Activated naive CD4-positive, alpha-beta T cell (primary cell): ENCODE data around the gene LARP4B.

Experiments
- DNase-seq, 4 experiments: peaks; one replicate each; lab custom pipeline; 2025; lab: John Stamatoyannopoulos, UW

The LARP4B gene

DNA sequence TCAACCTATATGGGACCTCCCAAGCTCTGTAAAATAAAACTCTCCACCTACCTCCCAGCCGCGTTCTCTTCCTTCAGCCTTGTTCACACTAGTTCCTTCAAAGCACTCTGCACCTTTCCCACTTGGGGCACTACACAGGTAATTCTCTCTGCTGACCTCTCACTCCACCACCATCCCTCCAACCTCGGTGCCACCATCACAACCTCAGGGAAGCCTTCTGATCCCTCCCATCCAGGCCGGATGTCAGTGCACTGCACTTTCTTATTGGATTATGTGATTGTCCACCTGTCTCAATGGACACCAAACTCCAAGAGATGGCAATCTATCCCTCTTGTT is 7.0 kb downstream of the LARP4B start:
- DNase-seq = no peak

GRCh38 chr10:923844-924523 is 7.5 kb downstream of the LARP4B start:
- no peak for DNase-seq

- DNase-seq = no peak
Measured at GRCh38 chr10:921471-922414, 9.8 kb downstream of the LARP4B start.

- DNase-seq = no peak
Measured at GRCh38 chr10:920450-920849, 11.1 kb downstream of the LARP4B start.

GRCh38 chr10:919481-919880 is 12.0 kb downstream of the LARP4B start:
- no peak for DNase-seq

DNA sequence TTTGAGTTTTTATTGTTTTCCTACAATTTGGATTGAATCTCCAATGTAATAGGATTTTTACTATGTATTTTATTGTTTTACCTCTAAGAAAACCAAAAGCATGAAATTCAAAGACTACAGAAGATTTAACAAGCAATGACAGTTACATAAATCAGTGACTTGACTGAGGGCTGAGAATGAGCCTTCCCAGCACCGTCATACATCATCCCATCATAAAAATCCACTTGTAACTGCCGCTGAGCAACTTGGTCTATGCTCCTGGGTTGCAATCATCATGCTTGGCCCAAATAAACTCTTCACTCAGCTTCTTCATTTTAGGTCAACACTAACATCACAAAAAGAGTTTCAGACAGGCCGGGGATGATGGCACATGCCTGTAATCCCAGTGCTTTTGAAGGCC is 13.5 kb downstream of the LARP4B start:
- DNase-seq = no peak

DNA sequence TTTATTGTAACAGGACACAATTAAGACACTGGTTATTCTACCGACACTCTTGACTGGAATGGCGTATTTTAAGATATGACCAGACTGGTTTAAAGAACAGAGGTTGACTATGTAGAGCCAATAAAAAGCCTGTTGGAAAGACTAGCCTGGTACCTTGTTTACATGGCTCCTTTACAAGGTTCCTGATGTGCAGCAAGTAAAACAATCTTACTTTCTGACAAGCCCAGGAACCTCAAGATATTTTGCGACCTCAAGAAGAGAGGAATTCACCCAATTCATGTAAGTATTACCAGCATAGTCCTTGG is 14.1 kb downstream of the LARP4B start:
- no peak for DNase-seq

GRCh38 chr10:916716-917415 is 14.6 kb downstream of the LARP4B start:
- no peak for DNase-seq

- no peak for DNase-seq
Measured at GRCh38 chr10:909831-910230, 21.7 kb downstream of the LARP4B start.

- no peak for DNase-seq
Measured at GRCh38 chr10:905972-906371, 25.5 kb downstream of the LARP4B start.

DNA sequence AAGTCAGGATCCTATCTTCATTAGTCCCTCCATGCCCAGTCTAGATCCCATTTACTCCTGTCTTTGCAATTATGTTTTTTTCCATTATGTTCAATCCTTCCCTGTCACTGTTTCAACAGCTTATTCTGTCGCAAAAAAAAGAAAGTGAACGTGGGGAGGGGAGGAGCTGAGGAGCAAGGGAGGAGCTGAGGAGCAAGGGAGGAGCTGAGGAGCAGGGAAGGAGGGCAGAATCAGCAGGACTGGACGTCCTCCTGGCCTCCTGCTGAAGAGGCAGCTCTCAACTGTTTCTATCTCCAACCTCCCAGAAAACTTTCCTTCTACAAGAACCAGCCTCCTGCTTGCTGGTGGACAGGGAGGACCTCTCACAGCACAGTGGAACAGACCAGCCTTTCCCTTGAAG is 26.0 kb downstream of the LARP4B start:
- DNase-seq = no peak

- no peak for DNase-seq
Measured at GRCh38 chr10:904403-904802, 27.1 kb downstream of the LARP4B start.

- DNase-seq = no peak
Measured at GRCh38 chr10:898141-898540, 33.4 kb downstream of the LARP4B start.

DNA sequence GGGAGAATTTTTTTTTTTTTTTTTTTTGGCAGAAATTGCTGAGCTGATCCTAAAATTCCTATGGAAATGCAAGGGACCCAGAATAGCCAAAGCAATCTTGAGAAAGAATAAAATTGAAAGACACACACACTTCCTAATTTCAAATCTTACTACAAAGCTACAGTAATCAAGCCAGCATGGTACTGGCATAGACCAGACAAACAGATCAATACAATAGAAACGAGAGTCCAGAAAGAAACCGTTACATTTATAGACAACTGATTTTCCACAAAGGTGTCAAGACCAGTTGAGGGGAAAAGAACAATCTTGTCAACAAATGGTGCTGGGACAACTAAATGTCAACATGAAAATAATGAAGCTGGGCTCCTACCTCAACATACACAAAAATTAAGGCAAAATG is 34.5 kb downstream of the LARP4B start:
- DNase-seq = no peak

DNA sequence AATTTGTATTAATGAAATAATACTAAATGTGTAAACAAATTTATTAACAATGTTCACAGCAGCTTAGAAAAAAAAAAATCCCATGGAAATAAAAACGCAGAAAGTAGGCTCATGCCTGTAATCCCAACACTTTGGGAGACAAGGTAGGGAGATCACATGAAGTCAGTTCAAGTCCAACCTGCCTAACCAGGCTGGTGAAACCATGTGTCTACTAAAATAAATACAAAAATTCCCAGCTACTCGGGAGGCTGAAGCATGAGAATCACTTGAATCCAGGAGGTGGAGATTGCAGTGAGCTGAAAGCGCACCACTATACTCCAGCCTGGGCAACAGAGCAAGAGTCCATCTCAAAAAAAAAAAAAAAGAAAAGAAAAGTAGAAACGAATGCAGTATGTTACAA is 36.2 kb downstream of the LARP4B start:
- DNase-seq = no peak

DNA sequence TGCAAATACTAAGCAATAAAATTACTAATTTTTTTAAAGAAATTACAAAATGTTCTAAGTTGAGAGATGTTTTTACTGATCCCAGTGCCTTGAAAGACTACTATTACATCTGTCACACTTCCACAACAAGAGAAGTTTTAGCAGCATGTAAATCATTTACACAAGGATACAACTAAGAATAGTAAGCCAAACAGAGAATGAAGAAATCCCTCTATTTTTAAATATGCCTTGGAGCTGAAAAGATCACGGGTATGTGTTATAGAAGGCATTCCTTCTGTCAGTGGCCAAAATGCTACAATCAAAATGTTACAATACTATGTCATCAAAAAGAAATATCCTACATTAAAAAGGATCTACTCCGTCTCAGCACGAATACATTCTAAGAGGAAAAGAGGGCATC is 52.6 kb downstream of the LARP4B start:
- no peak for DNase-seq

- DNase-seq = no peak
Measured at GRCh38 chr10:878333-878759, 53.2 kb downstream of the LARP4B start.

DNA sequence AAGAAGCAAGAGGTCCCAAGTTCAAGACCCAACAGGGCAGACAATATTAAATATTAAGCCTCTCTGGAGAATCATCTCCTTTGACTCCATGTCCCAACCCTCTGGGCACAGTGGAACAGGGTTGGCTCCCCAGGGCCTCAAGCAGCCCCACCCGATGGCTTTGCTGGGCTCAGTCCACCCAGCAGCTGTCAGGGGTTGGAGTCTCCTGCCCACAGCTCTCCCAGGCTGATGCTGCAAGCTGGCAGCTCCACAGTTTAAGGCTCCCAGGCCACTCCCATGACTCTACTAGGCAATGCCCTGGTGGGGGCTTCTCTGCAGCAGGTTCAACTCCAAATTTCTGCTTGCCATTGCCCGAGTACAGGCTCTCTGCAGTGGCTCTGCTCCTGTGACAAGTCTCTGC is 55.1 kb downstream of the LARP4B start:
- DNase-seq = no peak

DNA sequence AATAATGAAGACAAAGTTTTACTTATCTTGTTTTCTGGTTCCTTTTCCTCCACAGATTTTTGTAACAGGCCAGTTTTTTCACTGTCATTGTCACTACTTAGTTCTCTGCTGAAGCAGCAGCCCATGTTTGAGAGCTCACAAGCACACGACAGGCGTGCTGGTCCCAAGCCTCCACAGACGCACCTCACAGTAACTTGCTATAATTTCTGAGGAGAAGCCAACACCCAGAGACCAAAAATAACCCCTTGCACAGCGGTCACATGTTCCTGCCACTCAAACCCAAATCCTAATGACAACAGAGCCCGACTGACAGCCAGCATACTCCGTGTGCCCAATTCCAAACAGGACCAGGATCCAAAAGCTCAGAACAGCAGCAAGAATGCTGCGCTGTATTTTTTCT is 58.5 kb downstream of the LARP4B start:
- no peak for DNase-seq

- DNase-seq = no peak
Measured at GRCh38 chr10:871951-872403, 59.5 kb downstream of the LARP4B start.

GRCh38 chr10:870564-871166 is 60.8 kb downstream of the LARP4B start:
- no peak for DNase-seq

DNA sequence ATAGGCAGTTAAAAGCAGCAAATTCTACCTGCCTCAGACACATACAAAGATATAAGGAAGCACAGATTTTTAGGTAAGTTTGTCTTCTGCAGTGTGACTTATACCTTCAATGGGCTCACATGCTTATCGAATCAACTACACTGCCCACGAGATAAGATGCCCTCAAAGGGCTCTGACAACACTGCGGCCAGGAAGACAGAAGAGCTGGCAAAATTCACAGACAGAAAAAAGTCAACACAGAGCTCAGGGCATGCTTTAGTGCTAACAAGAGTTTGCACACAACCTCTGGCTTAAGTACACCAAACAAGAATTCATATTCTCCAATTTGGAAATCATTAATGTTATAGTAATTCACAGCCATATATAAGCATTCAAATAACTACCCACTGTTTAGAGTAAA is 62.3 kb downstream of the LARP4B start:
- DNase-seq = no peak

GRCh38 chr10:867807-868206 is 63.7 kb downstream of the LARP4B start:
- no peak for DNase-seq
